EH (cell line): Measurements from ENCODE around the gene PLEKHG3.

ENCODE experiments used
- DNase-seq: peaks from one replicate; pipeline ENCODE4 v3.0.0-alpha.2; 2015; ENCODE audit warnings: low read depth

Gene PLEKHG3

DNA sequence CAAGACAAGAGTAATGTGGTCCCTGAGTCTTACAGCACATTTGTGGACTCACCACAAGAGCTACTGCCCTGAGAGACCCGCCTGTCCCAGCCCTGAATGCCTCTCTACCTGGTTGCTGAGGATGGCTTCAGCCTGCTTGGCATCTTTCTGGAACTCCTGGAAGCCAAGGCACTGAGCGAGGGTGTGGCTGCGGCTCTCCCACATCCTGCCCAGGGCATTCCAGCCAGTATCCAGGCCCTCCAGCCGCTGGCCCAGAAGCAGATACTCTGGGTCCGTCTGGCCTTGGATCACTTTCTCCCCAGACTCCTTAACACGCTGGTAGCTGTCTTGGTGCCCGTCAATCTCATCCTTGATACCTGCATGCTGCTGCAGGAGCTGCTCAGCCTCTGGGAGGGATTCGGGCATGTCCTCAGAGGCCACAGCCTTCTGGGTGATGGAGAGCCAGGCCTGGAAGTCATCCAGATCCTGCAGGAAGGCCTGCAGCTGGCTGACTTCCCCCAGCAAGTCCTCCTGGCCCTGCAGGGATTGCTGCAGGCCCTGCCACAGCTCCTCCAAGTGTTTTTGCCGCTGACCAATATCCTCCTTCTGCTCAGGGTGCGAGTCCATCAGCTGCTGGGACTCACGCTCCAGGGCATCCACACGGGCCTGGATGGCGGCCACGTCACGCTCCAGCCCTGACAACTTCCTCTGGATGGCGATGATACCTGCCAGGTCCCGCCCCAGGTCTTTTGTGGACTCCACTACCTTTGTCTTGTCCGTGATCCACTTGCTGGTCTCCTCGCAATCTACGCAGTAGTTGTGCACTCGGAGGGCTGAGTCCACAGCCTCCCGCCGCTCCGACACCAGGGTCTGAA lies 82.3 kb downstream of the PLEKHG3 start:
- DNase-seq, result peak; percentile 57

GRCh38 chr14:64787619-64788018 lies 83.4 kb downstream of the PLEKHG3 start:
- no peak for DNase-seq

GRCh38 chr14:64788706-64789105 lies 84.5 kb downstream of the PLEKHG3 start:
- peak; percentile 97 for DNase-seq

DNA sequence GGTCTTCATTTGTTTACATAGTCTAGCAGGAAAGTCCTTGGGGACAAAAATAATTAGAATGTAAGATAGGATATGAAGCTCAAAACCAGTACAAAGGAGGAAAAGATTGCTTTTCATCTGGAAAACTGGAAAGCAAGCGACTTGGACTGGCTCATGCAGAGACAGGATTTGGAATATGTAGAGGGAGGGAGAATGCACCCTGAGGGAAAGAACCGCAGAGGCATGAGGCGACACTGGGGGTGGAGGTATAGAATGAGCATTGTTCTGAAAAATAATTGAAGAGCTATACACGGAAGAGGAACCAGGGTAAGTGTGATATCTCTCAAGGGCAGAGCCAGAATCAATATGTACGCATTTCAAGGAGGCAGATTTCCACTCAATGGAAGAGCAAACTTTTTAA lies 85.5 kb downstream of the PLEKHG3 start:
- no peak for DNase-seq

- DNase-seq, result no peak
Measured at GRCh38 chr14:64790478-64790877, 86.3 kb downstream of the PLEKHG3 start.

DNA sequence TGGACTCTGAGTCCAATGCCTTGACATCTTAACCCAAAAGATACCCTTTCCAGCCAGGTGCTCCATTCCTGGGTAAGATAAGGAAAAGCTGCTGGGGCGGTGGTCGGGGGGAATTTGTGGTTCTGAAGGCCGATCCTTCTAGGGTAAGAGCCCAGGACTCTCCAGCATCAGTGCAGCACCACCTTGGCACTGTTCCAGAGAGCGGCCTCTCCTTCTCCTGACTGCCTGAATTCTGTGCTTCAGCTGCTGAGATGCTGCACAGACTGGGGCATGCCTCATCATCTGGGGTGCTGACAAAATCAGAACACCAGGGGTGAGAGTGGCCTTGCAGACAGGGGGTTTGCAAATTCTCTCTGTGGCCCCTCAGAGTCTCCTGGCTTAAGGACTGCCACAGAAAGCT lies 88.0 kb downstream of the PLEKHG3 start:
- no peak for DNase-seq

GRCh38 chr14:64792871-64793560 lies 88.8 kb downstream of the PLEKHG3 start:
- DNase-seq, result no peak

GRCh38 chr14:64795211-64795610 lies 91.0 kb downstream of the PLEKHG3 start:
- no peak for DNase-seq

- no peak for DNase-seq
Measured at GRCh38 chr14:64795921-64796320, 91.7 kb downstream of the PLEKHG3 start.

GRCh38 chr14:64796369-64796768 lies 92.1 kb downstream of the PLEKHG3 start:
- DNase-seq, result no peak

DNA sequence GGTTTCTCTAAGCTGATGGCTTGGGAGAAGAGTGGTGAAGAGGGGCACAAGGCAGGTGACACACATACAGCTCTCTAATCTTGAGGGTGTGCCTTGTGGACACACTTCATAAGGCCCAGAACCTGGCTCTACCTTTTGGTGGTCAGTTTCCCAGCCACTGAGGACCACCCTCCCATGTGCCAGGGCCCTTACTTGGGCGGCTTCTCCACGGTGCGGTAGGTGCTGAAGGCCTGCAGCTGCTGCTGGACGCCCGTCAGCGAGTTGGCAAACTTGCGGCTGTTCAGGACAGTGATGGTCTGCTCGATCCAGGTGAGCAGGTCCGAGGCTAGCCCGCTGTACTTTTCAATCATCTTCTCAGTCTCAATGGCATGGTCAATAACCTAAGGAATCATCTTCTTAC lies 95.3 kb downstream of the PLEKHG3 start:
- no peak for DNase-seq
